Loucy (cell line): ENCODE results near the gene OR2T10.

Experiments
- H2AFZ ChIP-seq: fragments of 200-600 bp; sonication (generic); 2 replicates; pipeline ENCODE4 v1.6.0; 2016; ENCODE audit warnings: antibody characterized with exemption, mild to moderate bottlenecking, low read length, moderate library complexity
- H3F3A ChIP-seq: fragments of 200-600 bp; 2 replicates; pipeline ENCODE4 v1.6.0; 2016; ENCODE audit warnings: antibody characterized with exemption, low read depth, mild to moderate bottlenecking
- H3K27me3 ChIP-seq: fragments of 200-600 bp; sonication (generic); 2 replicates; pipeline ENCODE4 v1.6.1; 2014; ENCODE audit warnings: low read length, mild to moderate bottlenecking; ENCODE audit not compliant: insufficient read depth, poor library complexity, severe bottlenecking
- H3K36me3 ChIP-seq: fragments of 200-600 bp; sonication (generic); 2 replicates; pipeline ENCODE4 v1.6.1; 2016; ENCODE audit warnings: low read length; ENCODE audit not compliant: insufficient read depth
- H3K4me1 ChIP-seq: fragments of 200-600 bp; sonication (generic); 2 replicates; pipeline ENCODE4 v1.5.1; 2014; ENCODE audit warnings: low read length, mild to moderate bottlenecking; ENCODE audit not compliant: insufficient read depth, poor library complexity, severe bottlenecking
- H3K4me2 ChIP-seq: fragments of 200-600 bp; sonication (generic); 2 replicates; pipeline ENCODE4 v1.6.0; 2014; ENCODE audit warnings: antibody characterized with exemption, low read length, low read depth, mild to moderate bottlenecking; ENCODE audit not compliant: poor library complexity, severe bottlenecking
- H3K4me3 ChIP-seq: fragments of 200-600 bp; sonication (generic); 2 replicates; pipeline ENCODE4 v1.5.1; 2014; ENCODE audit warnings: low read length, mild to moderate bottlenecking, mixed read lengths; ENCODE audit not compliant: poor library complexity, severe bottlenecking
- H3K79me2 ChIP-seq: fragments of 200-600 bp; sonication (generic); 2 replicates; pipeline ENCODE4 v1.6.1; 2014; ENCODE audit warnings: low read length; ENCODE audit not compliant: insufficient read depth
- H3K9ac ChIP-seq: fragments of 200-600 bp; sonication (generic); 2 replicates; pipeline ENCODE4 v1.6.0; 2014; ENCODE audit warnings: mild to moderate bottlenecking, low read depth, low read length, moderate library complexity; ENCODE audit not compliant: poor library complexity, severe bottlenecking
- H3K9me2 ChIP-seq: fragments of 200-600 bp; sonication (generic); replicated peaks from 2 replicates; pipeline ENCODE4 v1.6.1; 2016; ENCODE audit warnings: low read depth, low read length, mixed read lengths
- H3K9me3 ChIP-seq: fragments of 200-600 bp; sonication (generic); 2 replicates; pipeline ENCODE4 v1.6.1; 2014; ENCODE audit warnings: mild to moderate bottlenecking, antibody characterized with exemption, low read length, low read depth; ENCODE audit not compliant: insufficient read depth
- H4K20me1 ChIP-seq: fragments of 200-600 bp; sonication (generic); 2 replicates; pipeline ENCODE4 v1.6.0; 2014; ENCODE audit warnings: antibody characterized with exemption, low read length, mild to moderate bottlenecking; ENCODE audit not compliant: insufficient read depth, poor library complexity, severe bottlenecking
- EZH2phosphoT487 ChIP-seq: fragments of 200-600 bp; IDR thresholded peaks from 2 replicates; pipeline ENCODE4 v1.6.1; 2018; ENCODE audit warnings: antibody characterized with exemption, mild to moderate bottlenecking, moderate library complexity, borderline replicate concordance
- TF ChIP-seq, protein P1 (sequence below): fragments of 200-600 bp; sonication (generic); conservative IDR thresholded peaks from 2 replicates; pipeline ENCODE4 v1.5.1; 2014; ENCODE audit warnings: mild to moderate bottlenecking, antibody characterized with exemption, low read length

OR2T10 gene

DNA sequence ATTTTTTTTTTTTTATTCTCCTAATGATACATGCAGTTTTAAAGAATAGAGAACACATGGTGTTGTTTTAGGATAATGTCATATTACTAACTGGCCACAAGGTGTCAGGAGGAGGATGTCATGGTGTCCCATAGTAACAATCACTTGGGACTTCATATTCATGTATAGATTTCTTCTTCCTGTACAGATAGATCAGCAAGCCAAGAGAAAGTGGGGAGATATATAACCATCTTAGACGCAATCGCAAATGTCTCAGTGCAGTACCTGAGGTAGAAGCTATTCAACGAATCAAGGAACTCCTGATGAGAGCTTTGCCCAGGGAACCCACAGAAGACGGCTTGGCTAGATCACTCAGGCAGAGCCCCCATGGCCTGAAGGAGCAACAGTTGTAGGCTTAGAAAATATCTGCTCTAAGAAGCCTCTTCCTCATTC lies 25.1 kb upstream of the OR2T10 start:
- H3K4me2 ChIP-seq, result no peak overlapping the region
- no peaks in the 10 kb centered on the region for H3K9me3 ChIP-seq
- H3K27me3 ChIP-seq, result no peaks in the 10 kb centered on the region
- no peak overlapping the region for H3K4me3 ChIP-seq
- H3K9ac ChIP-seq, result no peak overlapping the region
- H4K20me1 ChIP-seq, result no peaks in the 10 kb centered on the region
- H2AFZ ChIP-seq, result no peak overlapping the region
- TF ChIP-seq, protein P1, sequence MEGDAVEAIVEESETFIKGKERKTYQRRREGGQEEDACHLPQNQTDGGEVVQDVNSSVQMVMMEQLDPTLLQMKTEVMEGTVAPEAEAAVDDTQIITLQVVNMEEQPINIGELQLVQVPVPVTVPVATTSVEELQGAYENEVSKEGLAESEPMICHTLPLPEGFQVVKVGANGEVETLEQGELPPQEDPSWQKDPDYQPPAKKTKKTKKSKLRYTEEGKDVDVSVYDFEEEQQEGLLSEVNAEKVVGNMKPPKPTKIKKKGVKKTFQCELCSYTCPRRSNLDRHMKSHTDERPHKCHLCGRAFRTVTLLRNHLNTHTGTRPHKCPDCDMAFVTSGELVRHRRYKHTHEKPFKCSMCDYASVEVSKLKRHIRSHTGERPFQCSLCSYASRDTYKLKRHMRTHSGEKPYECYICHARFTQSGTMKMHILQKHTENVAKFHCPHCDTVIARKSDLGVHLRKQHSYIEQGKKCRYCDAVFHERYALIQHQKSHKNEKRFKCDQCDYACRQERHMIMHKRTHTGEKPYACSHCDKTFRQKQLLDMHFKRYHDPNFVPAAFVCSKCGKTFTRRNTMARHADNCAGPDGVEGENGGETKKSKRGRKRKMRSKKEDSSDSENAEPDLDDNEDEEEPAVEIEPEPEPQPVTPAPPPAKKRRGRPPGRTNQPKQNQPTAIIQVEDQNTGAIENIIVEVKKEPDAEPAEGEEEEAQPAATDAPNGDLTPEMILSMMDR, result peak; percentile 78
- TF ChIP-seq EZH2phosphoT487, result no peak
- H3K9me2 ChIP-seq, result no peaks in the 10 kb centered on the region
- H3K36me3 ChIP-seq, result no peaks in the 10 kb centered on the region
- H3K4me1 ChIP-seq, result no peaks in the 10 kb centered on the region
- H3F3A ChIP-seq, result no peaks in the 10 kb centered on the region
- H3K79me2 ChIP-seq, result no peaks in the 10 kb centered on the region

DNA sequence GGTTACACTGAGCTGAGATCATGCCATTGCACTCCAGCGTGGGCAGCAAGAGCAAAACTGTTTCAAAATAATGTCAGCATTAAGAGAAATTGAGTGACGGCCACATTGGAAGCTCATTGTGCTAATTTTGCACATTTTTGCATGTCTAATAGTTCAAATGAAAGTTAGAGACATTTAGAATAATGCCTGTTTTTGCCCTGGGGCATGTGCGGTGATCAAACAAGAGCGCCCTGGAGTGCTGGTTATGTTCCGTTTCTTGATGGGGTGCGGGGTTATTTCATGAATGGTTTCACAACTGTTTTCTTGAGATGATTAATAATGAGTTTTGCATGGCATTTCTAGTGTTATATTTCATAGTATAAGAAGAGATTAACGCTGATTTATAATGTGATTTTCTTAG lies 24.3 kb upstream of the OR2T10 start:
- H3K9ac ChIP-seq, result no peak overlapping the region
- H3K4me3 ChIP-seq, result no peak overlapping the region
- no peaks in the 10 kb centered on the region for H3K79me2 ChIP-seq
- no peaks in the 10 kb centered on the region for H3K9me3 ChIP-seq
- H3K9me2 ChIP-seq, result no peaks in the 10 kb centered on the region
- no peaks in the 10 kb centered on the region for H3F3A ChIP-seq
- no peak overlapping the region for H2AFZ ChIP-seq
- no peaks in the 10 kb centered on the region for H3K36me3 ChIP-seq
- TF ChIP-seq, protein P1, result no peak
- no peak for TF ChIP-seq EZH2phosphoT487
- no peak overlapping the region for H3K4me2 ChIP-seq
- H4K20me1 ChIP-seq, result no peaks in the 10 kb centered on the region
- H3K27me3 ChIP-seq, result no peaks in the 10 kb centered on the region
- H3K4me1 ChIP-seq, result no peaks in the 10 kb centered on the region

GRCh38 chr1:248618878-248619277 lies 21.4 kb upstream of the OR2T10 start:
- Histone ChIP-seq H3K4me1 (no peaks in the 10 kb centered on the region), H3K4me3 (no peak overlapping the region), H4K20me1 (no peaks in the 10 kb centered on the region), H3K9ac (no peak overlapping the region), H3K36me3 (no peaks in the 10 kb centered on the region), H3K4me2 (no peak overlapping the region), H3K27me3 (no peaks in the 10 kb centered on the region), H3K9me2 (no peaks in the 10 kb centered on the region), H2AFZ (no peak overlapping the region), H3K79me2 (no peaks in the 10 kb centered on the region), H3F3A (no peaks in the 10 kb centered on the region), H3K9me3 (no peaks in the 10 kb centered on the region)
- TF ChIP-seq, protein P1, result peak; percentile 70
- no peak for TF ChIP-seq EZH2phosphoT487
